ENCODE data around the gene KDM5C.

Gene KDM5C

DNA sequence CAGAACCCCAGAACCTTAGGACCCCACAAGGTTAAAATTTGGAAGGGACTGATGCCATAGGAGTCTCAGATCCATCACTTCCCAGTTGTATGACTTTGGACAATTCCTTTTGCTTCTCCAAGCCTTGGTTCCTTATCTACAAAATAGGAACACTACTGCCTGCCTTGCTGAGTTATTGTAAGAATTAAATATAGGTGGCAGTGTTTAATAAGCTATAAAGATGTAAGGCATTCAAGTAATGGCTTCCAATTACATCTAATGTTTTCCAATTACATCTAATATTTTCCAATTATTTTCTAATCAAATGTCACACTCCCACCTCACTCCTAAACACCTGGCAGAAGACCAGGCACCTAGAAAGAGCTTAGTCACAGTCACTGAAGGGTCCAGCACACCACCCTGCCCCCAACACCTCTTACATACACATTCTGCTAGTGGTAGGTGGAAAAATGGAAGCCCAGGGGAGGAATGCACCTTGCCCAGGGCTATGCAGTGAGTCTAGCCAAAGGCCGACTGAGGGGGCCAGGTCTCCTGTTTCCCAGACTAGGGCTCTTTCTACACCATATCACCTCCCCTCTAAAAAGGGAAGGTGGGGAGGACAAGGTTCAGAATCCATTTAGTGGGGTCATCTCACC, 24.5 kb upstream of the KDM5C start:
- DNase-seq, result no peak

DNA sequence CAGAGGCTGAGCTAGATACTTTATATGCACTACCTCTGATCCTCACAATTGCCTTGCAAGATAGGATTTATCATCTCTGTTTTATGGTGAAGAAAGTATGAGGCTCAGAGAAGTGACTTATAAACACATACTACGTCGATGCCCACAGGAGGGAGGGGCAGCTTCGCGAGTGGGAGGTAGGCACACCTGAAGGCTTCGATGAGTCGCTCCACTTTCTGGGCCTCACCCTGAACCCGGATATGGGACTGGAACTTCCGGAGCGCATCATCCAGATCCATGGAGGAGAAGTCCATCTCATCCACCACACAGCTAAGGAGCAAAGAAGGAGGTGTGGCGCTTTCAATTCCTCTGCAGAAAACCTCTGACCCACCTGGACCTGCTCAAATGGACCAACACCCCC, 22.9 kb upstream of the KDM5C start:
- no peak for DNase-seq

GRCh38 chrX:53246231-53246630, 21.2 kb upstream of the KDM5C start:
- no peak for DNase-seq

DNA sequence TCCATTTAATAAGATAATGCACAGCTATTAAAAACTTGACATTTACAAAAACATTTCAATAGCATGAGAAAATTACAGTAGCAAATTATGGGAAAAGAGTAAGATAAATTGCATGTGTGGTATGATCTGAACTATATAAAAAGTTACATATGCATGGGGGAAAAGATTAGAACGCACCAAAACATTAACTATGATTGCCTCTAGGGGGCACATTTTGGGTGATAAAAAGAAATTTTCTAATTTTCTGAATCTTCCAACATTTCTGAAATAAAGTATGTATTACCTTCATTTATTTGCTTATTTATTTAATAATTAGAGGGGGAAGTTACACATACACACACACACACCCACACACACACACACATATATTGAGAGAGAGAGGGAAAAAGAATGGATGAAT, 19.6 kb upstream of the KDM5C start:
- DNase-seq, result no peak

DNA sequence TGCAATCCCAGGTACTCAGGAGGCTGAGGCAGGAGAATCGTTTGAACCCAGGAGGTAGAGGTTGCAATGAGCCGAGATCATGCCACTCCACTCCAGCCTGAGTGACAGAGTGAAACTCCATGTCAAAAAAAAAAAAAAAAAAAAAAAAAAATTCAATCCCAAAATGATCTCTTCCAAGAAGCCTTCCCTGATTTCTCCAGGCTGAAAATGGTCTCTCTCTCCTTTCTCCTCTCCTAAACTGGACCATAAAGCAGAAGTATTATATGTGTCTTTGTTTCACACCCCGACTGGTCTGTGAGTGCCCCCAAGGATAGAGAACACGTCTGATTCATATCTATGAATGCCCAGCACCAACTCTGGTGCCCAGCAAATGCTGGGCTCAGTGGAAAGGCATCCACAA, 17.3 kb upstream of the KDM5C start:
- DNase-seq, result no peak

- DNase-seq, result no peak
Measured at GRCh38 chrX:53241558-53241957, 16.6 kb upstream of the KDM5C start.

DNA sequence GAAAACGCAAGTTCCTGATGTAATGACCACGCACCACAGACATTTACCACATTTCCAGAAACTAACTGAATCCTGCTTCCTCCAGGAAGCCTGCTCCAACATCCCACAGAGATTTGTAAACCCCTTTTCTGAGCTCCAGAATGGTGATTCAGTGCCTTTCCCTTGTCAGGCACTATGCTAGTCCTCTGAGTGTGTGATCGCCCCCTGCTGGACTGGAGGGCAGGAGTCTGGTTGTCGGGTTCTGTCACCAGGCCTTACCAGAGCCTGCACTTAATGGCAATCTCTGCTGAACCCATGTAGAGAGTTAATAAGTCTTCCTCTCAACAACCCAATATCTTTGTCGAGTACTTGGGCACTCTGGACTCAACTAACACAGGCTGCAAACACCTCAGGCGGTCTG, 14.5 kb upstream of the KDM5C start:
- DNase-seq, result peak; percentile 70

- DNase-seq, result no peak
Measured at GRCh38 chrX:53237056-53237455, 12.0 kb upstream of the KDM5C start.

GRCh38 chrX:53236025-53236679, 11.1 kb upstream of the KDM5C start:
- DNase-seq, result no peak

DNA sequence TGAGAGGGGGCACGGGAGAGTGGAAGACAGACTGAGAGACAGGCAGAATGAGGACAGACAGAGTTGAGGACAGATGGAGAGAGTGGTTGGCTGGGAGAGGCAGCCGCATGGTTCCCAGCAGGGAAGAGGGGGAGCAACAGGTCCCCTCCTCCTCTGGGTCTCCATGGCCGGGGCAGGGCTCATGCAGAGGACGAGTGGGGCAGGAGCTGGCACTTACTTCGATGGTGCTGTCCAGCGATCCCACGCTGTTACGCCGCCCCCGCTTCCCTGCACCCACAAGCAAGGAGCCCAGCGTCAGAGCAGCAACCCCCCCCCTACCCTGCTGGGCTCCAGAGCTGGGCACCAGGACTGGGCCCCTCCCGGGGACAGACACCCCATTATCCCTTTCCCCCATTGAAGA, 10.6 kb upstream of the KDM5C start:
- no peak for DNase-seq

GRCh38 chrX:53234484-53234883, 9.5 kb upstream of the KDM5C start:
- no peak for DNase-seq

GRCh38 chrX:53233536-53233935, 8.5 kb upstream of the KDM5C start:
- DNase-seq, result no peak

GRCh38 chrX:53230116-53230515, 5.1 kb upstream of the KDM5C start:
- DNase-seq, result no peak

DNA sequence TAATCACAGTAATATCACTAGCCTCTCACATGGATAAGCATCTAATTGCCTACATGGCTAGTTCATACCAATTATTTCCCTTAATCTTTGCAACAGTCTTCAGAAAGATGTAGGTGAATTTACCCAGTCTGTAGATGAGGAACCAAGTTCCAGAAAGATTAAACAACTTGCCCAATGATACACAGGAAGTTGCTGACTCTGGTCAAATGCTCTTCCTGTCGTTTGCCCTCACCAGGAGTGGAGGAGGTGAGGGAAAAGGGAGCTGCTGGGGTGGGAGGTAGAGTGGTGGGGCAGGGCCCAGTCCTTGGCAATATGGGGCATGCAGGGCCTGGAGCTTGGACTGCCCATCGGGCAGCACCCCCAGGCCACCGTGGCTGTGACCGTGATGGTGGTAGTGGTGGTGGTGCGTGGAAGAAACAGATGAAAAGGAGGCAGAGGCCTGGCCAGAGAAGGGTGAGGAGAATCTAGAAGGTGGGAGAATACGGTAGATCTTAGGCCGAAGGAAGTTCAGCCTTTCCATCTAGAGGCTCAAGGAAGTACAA, 2.3 kb upstream of the KDM5C start:
- DNase-seq, result no peak

DNA sequence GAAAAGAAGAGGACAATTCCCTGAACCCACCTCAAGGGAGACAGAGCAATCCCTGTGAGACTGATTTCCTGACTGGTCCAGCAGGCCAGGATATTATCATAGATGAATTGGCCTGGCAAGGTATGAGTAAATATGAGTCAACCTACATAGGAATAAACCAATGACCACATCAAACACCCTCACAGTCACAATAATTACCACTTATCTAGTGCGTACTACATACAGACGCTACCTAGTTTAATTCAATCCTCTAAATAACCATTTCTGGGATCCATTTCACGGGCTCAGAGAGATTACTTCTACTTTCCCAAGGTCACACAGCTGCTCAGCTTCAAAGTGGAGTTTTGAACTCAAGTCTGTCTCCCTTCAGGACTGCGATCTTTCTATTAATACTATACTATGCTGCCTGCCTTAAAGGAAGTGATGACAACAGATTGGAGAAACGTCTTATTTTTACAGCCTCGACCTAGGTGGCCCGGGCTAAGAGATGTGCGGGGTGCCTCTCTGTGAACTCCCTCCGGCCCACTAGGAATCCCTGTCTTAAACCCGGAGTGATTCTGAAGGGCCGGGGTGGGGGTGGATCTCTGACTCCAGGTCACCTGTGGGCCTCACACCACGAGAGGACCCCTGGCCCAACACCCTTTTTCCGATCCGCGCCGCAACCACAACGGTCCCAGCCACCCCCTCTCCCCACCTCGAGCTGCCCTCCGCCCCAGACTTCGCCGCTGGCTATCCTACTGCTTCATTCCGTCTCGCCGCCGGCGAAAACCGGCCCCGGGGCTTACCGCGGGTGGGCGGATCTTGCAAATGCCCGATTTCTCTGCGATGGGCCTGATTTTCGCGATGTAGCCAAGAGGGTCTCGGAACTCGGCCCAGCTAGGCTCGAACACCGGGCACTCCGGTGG, 800 bp downstream of the KDM5C start:
- DNase-seq, result peak; percentile 66

- no peak for DNase-seq
Measured at GRCh38 chrX:53223068-53223693, 1.8 kb downstream of the KDM5C start.

GRCh38 chrX:53211391-53211978, 13.5 kb downstream of the KDM5C start:
- DNase-seq, result no peak

DNA sequence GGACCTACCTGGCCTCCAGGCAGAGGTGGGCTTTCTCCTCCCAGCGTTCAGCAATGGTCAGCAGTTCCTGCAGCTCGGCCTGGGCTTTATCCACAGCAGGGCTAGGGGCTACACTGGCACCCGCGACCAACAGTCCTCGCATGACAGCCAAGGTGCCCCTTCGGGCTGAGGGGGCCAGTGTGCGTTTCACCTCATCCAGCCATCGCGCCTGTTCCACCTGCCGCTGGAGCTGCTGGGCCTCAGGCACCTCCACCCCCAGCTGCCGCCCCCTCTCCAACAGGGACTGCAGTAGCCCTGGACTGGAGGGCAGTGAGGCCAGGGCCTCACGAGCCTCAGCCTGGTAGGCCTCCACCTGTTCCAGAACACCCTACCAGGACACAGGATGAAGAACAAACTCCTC, 28.3 kb downstream of the KDM5C start:
- no peak for DNase-seq

- DNase-seq, result no peak
Measured at GRCh38 chrX:53195401-53195800, 29.6 kb downstream of the KDM5C start.

GRCh38 chrX:53194308-53194707, 30.7 kb downstream of the KDM5C start:
- DNase-seq, result no peak

GRCh38 chrX:53193093-53193492, 31.9 kb downstream of the KDM5C start:
- no peak for DNase-seq

DNA sequence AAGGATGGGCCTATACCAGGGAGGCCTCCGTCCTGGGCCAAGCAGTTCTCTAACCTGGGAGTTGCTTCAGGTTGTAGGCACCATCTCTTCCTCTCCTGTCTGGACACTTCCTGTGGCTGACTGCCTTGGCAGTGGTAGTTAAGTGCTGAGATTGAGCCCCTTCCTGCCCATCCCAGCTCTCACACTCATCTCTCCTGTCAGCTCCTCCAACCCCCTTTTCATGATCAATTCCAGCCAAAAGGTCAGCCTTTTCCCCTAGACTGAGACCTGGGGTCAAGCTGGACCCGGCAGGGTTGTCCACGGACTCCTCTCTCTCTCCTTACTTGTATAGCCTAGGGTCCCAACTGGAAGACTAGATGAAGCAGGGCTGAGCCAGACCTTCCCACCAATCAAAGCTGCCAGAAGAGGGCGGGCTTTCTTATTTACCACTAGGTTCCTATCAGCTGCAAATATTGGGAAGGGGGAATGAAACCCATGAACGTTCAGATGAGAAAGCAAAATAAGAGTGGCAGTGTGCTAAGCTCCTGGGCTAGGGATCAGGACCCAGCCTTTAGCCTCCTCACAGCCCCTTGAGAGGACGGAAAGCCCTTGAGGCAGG, 34.5 kb downstream of the KDM5C start:
- DNase-seq, result no peak

All from activated effector memory CD4-positive, alpha-beta T cell treated with anti-CD3 and anti-CD28 coated beads, Interleukin-2, amount 50 U/mL, for 16 hours (primary cell).